ENCODE data around the gene UNC5C. TPM values are rescaled to one million over a fixed set of nuclear protein-coding genes. Genes with fewer than 3 reads are reported as not detected.

UNC5C gene
- 2.5 and 4.9 TPM in 2 replicates for total RNA-seq

DNA sequence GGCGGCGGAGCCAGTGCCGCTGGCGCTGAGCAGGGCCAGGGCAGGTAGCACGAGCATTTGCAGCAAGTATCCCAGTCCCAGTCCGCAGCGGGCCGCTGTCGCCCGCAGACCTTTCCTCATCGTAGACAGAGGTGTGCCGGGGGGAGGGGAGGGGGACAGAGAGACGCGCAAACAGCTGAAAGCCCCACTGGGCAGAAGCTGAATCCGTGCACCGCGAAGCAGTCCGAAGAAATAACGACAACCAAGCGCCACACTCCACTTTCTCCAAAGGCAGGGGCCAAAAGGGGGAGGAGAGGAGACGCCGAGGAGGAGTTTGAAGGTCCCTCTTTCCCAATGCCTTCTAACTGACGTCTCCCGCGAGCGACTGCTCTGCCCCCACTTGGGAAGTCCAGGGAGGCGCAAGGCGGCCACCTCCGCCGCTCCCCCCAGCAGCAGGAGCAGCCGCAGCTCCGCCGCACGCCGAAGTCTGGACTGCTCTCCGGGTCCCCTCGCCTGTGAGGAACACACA lies at the start of gene UNC5C:
UNC5C (minus strand) TSS at position 236 of the 508 bp plus-strand sequence.

